ENCODE results near the gene RFLNA. TPM values are rescaled to one million over a fixed set of nuclear protein-coding genes. Genes with fewer than 3 reads are reported as not detected.

The RFLNA gene
- total RNA-seq, 1 experiment from 2014 or later: 1.1 TPM

GRCh38 chr12:124327362-124328043 lies 32.6 kb downstream of the RFLNA start:
- no peak overlapping the region for H3K4me3 ChIP-seq (ENCODE audit: low read depth, low read length, poor library complexity, severe bottlenecking)
- CTCF ChIA-PET: interaction anchor here (0.6 kb wide), 1 partner anchor 25 kb away, joined by 3 read pairs; no protein-coding TSS in a partner anchor
- no peak for TF ChIP-seq EZH2 (IDR thresholded peaks at IDR 0.05; ENCODE audit: borderline replicate concordance, low read depth, low read length, poor library complexity, severe bottlenecking)
- TF ChIP-seq, protein P1, sequence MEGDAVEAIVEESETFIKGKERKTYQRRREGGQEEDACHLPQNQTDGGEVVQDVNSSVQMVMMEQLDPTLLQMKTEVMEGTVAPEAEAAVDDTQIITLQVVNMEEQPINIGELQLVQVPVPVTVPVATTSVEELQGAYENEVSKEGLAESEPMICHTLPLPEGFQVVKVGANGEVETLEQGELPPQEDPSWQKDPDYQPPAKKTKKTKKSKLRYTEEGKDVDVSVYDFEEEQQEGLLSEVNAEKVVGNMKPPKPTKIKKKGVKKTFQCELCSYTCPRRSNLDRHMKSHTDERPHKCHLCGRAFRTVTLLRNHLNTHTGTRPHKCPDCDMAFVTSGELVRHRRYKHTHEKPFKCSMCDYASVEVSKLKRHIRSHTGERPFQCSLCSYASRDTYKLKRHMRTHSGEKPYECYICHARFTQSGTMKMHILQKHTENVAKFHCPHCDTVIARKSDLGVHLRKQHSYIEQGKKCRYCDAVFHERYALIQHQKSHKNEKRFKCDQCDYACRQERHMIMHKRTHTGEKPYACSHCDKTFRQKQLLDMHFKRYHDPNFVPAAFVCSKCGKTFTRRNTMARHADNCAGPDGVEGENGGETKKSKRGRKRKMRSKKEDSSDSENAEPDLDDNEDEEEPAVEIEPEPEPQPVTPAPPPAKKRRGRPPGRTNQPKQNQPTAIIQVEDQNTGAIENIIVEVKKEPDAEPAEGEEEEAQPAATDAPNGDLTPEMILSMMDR (conservative IDR thresholded peaks at IDR 0.05; ENCODE audit: low read depth, low read length): no peak
- no peaks in the 10 kb centered on the region for H3K4me1 ChIP-seq (ENCODE audit: insufficient read depth, low read length, poor library complexity, severe bottlenecking)
- H3K27me3 ChIP-seq (replicated peaks; ENCODE audit: insufficient read depth, low read depth, low read length, poor library complexity): no peaks in the 10 kb centered on the region
- no peak overlapping the region for H3K27ac ChIP-seq (ENCODE audit: low read depth, low read length, poor library complexity, severe bottlenecking)
- peaks cover 16% of the 10 kb centered on the region for H3K9me3 ChIP-seq (ENCODE audit: low read depth, low read length, poor library complexity, severe bottlenecking)
- BruUV-seq (replicated peaks): no TSS peak
- no peak for DNase-seq (ENCODE audit: low spot score)
- intact Hi-C loops (cut with micrococcal nuclease; ENCODE audit: unreplicated experiment): no loop called here
- POLR2A ChIA-PET (ENCODE audit: low non-redundant PET): no interaction called here
- H3K36me3 ChIP-seq (ENCODE audit: insufficient read depth, low read length, poor library complexity, severe bottlenecking): peaks cover 74% of the 10 kb centered on the region

- no peak overlapping the region for H3K4me3 ChIP-seq (ENCODE audit: low read depth, low read length, poor library complexity, severe bottlenecking)
- intact Hi-C loops (cut with micrococcal nuclease; ENCODE audit: unreplicated experiment): no loop called here
- TF ChIP-seq, protein P1 (conservative IDR thresholded peaks at IDR 0.05; ENCODE audit: low read depth, low read length): no peak
- TF ChIP-seq EZH2 (IDR thresholded peaks at IDR 0.05; ENCODE audit: borderline replicate concordance, low read depth, low read length, poor library complexity, severe bottlenecking): no peak
- H3K9me3 ChIP-seq (ENCODE audit: low read depth, low read length, poor library complexity, severe bottlenecking): peaks cover 16% of the 10 kb centered on the region
- peaks cover 76% of the 10 kb centered on the region for H3K36me3 ChIP-seq (ENCODE audit: insufficient read depth, low read length, poor library complexity, severe bottlenecking)
- no peaks in the 10 kb centered on the region for H3K4me1 ChIP-seq (ENCODE audit: insufficient read depth, low read length, poor library complexity, severe bottlenecking)
- POLR2A ChIA-PET (ENCODE audit: low non-redundant PET): no interaction called here
- BruUV-seq (replicated peaks): no TSS peak
- CTCF ChIA-PET: interaction anchor here (0.5 to 0.6 kb wide), 2 partner anchors 25 to 573 kb away, joined by 3 to 8 read pairs; no protein-coding TSS in a partner anchor
- no peaks in the 10 kb centered on the region for H3K27me3 ChIP-seq (replicated peaks; ENCODE audit: insufficient read depth, low read depth, low read length, poor library complexity)
- no peak overlapping the region for H3K27ac ChIP-seq (ENCODE audit: low read depth, low read length, poor library complexity, severe bottlenecking)
- DNase-seq (ENCODE audit: low spot score): no peak
These were observed 33.2 kb downstream of the RFLNA start for GRCh38 chr12:124328116-124328515.

DNA sequence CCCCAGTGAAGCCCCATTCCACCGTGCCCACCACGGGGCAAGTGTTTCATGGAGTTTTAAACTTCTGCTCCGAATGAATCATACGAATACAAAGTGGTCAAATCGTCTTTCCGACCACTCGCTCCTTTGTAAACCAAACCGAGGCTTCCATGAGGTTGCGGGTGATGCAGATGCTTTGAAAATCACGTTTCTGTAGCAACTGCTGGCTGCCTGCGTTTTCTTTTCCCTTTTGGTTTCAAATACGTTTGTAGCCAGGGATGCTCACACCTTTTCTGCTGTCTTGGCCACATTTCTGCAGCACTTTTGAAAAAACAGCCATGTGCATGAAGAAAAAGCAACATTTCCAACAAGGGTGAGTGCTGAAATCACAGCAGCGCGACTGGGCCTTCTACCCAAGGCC lies 33.7 kb downstream of the RFLNA start:
- CTCF ChIA-PET: interaction anchor here (0.5 kb wide), 1 partner anchor 573 kb away, joined by 8 read pairs; no protein-coding TSS in a partner anchor
- Histone ChIP-seq H3K4me1 (ENCODE audit: insufficient read depth, low read length, poor library complexity, severe bottlenecking) (no peaks in the 10 kb centered on the region), H3K9me3 (ENCODE audit: low read depth, low read length, poor library complexity, severe bottlenecking) (peaks cover 13% of the 10 kb centered on the region), H3K4me3 (ENCODE audit: low read depth, low read length, poor library complexity, severe bottlenecking) (no peak overlapping the region), H3K27me3 (replicated peaks; ENCODE audit: insufficient read depth, low read depth, low read length, poor library complexity) (no peaks in the 10 kb centered on the region), H3K27ac (ENCODE audit: low read depth, low read length, poor library complexity, severe bottlenecking) (no peak overlapping the region), H3K36me3 (ENCODE audit: insufficient read depth, low read length, poor library complexity, severe bottlenecking) (peaks cover 75% of the 10 kb centered on the region)
- intact Hi-C loops (cut with micrococcal nuclease; ENCODE audit: unreplicated experiment): no loop called here
- no TSS peak for BruUV-seq (replicated peaks)
- DNase-seq (ENCODE audit: low spot score): no peak
- TF ChIP-seq, protein P1 (conservative IDR thresholded peaks at IDR 0.05; ENCODE audit: low read depth, low read length): no peak
- TF ChIP-seq EZH2 (IDR thresholded peaks at IDR 0.05; ENCODE audit: borderline replicate concordance, low read depth, low read length, poor library complexity, severe bottlenecking): no peak
- POLR2A ChIA-PET (ENCODE audit: low non-redundant PET): no interaction called here

Measured in A673 (cell line).